GM12878 (cell line): ENCODE measurements around the gene HIP1.

ENCODE experiments used
- CBFB ChIP-seq: IDR thresholded peaks from 2 replicates; pipeline ENCODE4 v1.6.1; 2016; ENCODE audit warnings: antibody characterized with exemption, low read depth
- CHD2 ChIP-seq: IDR thresholded peaks from 2 replicates; pipeline ENCODE4 v1.6.1; 2011; ENCODE audit warnings: low read depth, low read length, improper control_type of control experiment, borderline replicate concordance
- CTCF ChIP-seq, 3 experiments: IDR thresholded peaks in 2 of 3; conservative IDR thresholded peaks in 1 of 3; 2 replicates each; pipeline ENCODE4 v1.5.1; 2011; ENCODE audit warnings: low read depth in 3 of 3, low read length in 3 of 3, mild to moderate bottlenecking in 3 of 3, control low read depth in 2 of 3, moderate library complexity in 2 of 3, inconsistent platforms in 1 of 3, mixed read lengths in 1 of 3; ENCODE audit not compliant: control insufficient read depth in 2 of 3, insufficient read depth in 1 of 3; ENCODE audit errors: extremely low read depth in 1 of 3
- CUX1 ChIP-seq: IDR thresholded peaks from 2 replicates; pipeline ENCODE4 v1.6.1; 2012; ENCODE audit warnings: improper control_type of control experiment, low read depth, low read length; ENCODE audit not compliant: insufficient replicate concordance
- EZH2 ChIP-seq: IDR thresholded peaks from 2 replicates; pipeline ENCODE4 v1.6.1; 2012; ENCODE audit warnings: low read depth, mild to moderate bottlenecking, control low read depth, inconsistent platforms, low read length, borderline replicate concordance; ENCODE audit not compliant: control insufficient read depth
- FOS ChIP-seq: IDR thresholded peaks from 3 replicates; pipeline ENCODE4 v1.6.1; 2011; ENCODE audit warnings: borderline replicate concordance; ENCODE audit not compliant: insufficient read length; ENCODE audit errors: extremely low read depth
- HDAC6 ChIP-seq: fragments of 200-600 bp; sonication (generic); IDR thresholded peaks from one replicate; pipeline ENCODE4 v1.8.0; 2017; ENCODE audit warnings: antibody characterized with exemption; ENCODE audit not compliant: unreplicated experiment
- KDM1A ChIP-seq: fragments of 200-600 bp; sonication (generic); IDR thresholded peaks from 2 replicates; pipeline ENCODE4 v1.6.1; 2016; ENCODE audit warnings: borderline replicate concordance
- MAX ChIP-seq: IDR thresholded peaks from 2 replicates; pipeline ENCODE4 v1.6.1; 2012; ENCODE audit warnings: low read depth, low read length, improper control_type of control experiment
- NR2C1 ChIP-seq: fragments of 450-650 bp; IDR thresholded peaks from 2 replicates; pipeline ENCODE4 v1.6.1; 2017; ENCODE audit warnings: antibody characterized with exemption, mild to moderate bottlenecking, moderate library complexity
- POLR2AphosphoS2 ChIP-seq: IDR thresholded peaks from 2 replicates; pipeline ENCODE4 v1.6.1; 2011; ENCODE audit warnings: low read depth, mild to moderate bottlenecking, low read length, improper control_type of control experiment, moderate library complexity
- ZBTB40 ChIP-seq: fragments of 450-650 bp; IDR thresholded peaks from 2 replicates; pipeline ENCODE4 v1.6.1; 2016; ENCODE audit warnings: mild to moderate bottlenecking, moderate library complexity, borderline replicate concordance
- ZNF622 ChIP-seq: fragments of 450-650 bp; IDR thresholded peaks from 2 replicates; pipeline ENCODE4 v1.6.1; 2017; ENCODE audit warnings: mild to moderate bottlenecking, inconsistent platforms

GRCh38 chr7:75584354-75584753, 154.4 kb downstream of the HIP1 start:
- TF ChIP-seq FOS (no peak), EZH2 (no peak), HDAC6 (no peak), MAX (no peak), POLR2AphosphoS2 (no peak), ZBTB40 (no peak), CTCF (IDR thresholded peaks at IDR 0.05 in 2 of 3, conservative IDR thresholded peaks at IDR 0.05 in 1 of 3; ENCODE audit: control insufficient read depth in 2 of 3, extremely low read depth in 1 of 3, insufficient read depth in 1 of 3, low read depth in 3 of 3, low read length in 3 of 3) (no peak), CUX1 (no peak), CHD2 (no peak), NR2C1 (no peak), CBFB (no peak), ZNF622 (no peak), KDM1A (no peak)
